Neural progenitor cell (in vitro differentiated cells): ENCODE data around the gene LRRC49.

Experiments
- EZH2 ChIP-seq: fragments of 200-600 bp; sonication (generic); IDR thresholded peaks from 2 replicates; pipeline ENCODE4 v1.6.1; 2017; ENCODE audit warnings: antibody characterized with exemption, mild to moderate bottlenecking, moderate library complexity
- EZH2phosphoT487 ChIP-seq: fragments of 200-600 bp; sonication (generic); IDR thresholded peaks from 2 replicates; pipeline ENCODE4 v1.6.1; 2017; ENCODE audit warnings: antibody characterized with exemption
- TF ChIP-seq, protein P1 (sequence below): fragments of 200-600 bp; sonication (generic); IDR thresholded peaks from 2 replicates; pipeline ENCODE4 v1.5.1; 2017; ENCODE audit warnings: antibody characterized with exemption, mild to moderate bottlenecking

- TF ChIP-seq, protein P1, sequence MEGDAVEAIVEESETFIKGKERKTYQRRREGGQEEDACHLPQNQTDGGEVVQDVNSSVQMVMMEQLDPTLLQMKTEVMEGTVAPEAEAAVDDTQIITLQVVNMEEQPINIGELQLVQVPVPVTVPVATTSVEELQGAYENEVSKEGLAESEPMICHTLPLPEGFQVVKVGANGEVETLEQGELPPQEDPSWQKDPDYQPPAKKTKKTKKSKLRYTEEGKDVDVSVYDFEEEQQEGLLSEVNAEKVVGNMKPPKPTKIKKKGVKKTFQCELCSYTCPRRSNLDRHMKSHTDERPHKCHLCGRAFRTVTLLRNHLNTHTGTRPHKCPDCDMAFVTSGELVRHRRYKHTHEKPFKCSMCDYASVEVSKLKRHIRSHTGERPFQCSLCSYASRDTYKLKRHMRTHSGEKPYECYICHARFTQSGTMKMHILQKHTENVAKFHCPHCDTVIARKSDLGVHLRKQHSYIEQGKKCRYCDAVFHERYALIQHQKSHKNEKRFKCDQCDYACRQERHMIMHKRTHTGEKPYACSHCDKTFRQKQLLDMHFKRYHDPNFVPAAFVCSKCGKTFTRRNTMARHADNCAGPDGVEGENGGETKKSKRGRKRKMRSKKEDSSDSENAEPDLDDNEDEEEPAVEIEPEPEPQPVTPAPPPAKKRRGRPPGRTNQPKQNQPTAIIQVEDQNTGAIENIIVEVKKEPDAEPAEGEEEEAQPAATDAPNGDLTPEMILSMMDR, result no peak
- TF ChIP-seq EZH2 (no peak), EZH2phosphoT487 (no peak)
Observed at GRCh38 chr15:71080166-71080565, 187.5 kb downstream of the LRRC49 start.
